Islet precursor cell (in vitro differentiated cells): ENCODE data around the gene CNDP1.

Experiments
- DNase-seq: peaks from one replicate; pipeline ENCODE4 v3.0.0-alpha.2; 2018

Gene CNDP1

GRCh38 chr18:74507097-74507881 lies 27.0 kb upstream of the CNDP1 start:
- peak; percentile 30 for DNase-seq

- peak; percentile 23 for DNase-seq
Measured at GRCh38 chr18:74507927-74508326, 26.4 kb upstream of the CNDP1 start.

GRCh38 chr18:74508366-74508765 lies 25.9 kb upstream of the CNDP1 start:
- peak; percentile 20 for DNase-seq

- DNase-seq = peak; percentile 42
Measured at GRCh38 chr18:74508821-74509225, 25.5 kb upstream of the CNDP1 start.

GRCh38 chr18:74509856-74510769 lies 24.2 kb upstream of the CNDP1 start:
- DNase-seq = peak; percentile 35

GRCh38 chr18:74510770-74511095 lies 23.6 kb upstream of the CNDP1 start:
- DNase-seq = peak; percentile 74

- peak; percentile 24 for DNase-seq
Measured at GRCh38 chr18:74511823-74512222, 22.5 kb upstream of the CNDP1 start.

GRCh38 chr18:74512321-74513053 lies 21.8 kb upstream of the CNDP1 start:
- peak; percentile 46 for DNase-seq

- peak; percentile 40 for DNase-seq
Measured at GRCh38 chr18:74513149-74513882, 21.0 kb upstream of the CNDP1 start.

GRCh38 chr18:74513883-74514205 lies 20.5 kb upstream of the CNDP1 start:
- peak; percentile 35 for DNase-seq

GRCh38 chr18:74514860-74515495 lies 19.3 kb upstream of the CNDP1 start:
- DNase-seq = peak; percentile 38

GRCh38 chr18:74515620-74516231 lies 18.6 kb upstream of the CNDP1 start:
- DNase-seq = peak; percentile 58

GRCh38 chr18:74516271-74517235 lies 17.7 kb upstream of the CNDP1 start:
- peak; percentile 34 for DNase-seq

GRCh38 chr18:74517236-74517630 lies 17.1 kb upstream of the CNDP1 start:
- peak; percentile 54 for DNase-seq

GRCh38 chr18:74518456-74519295 lies 15.6 kb upstream of the CNDP1 start:
- DNase-seq = peak; percentile 35

GRCh38 chr18:74519320-74520095 lies 14.8 kb upstream of the CNDP1 start:
- DNase-seq = peak; percentile 20

- DNase-seq = peak; percentile 36
Measured at GRCh38 chr18:74520096-74520833, 14.0 kb upstream of the CNDP1 start.
